Medulla oblongata (tissue), 1 donor: ENCODE results near the gene MRM3.
"Not testable (repeated sequence)": the region's sequence is repeated elsewhere in the genome, so short reads cannot be mapped to it uniquely, and the experiment has no call there.

Experiments
- DNase-seq: peaks from one replicate; pipeline ENCODE4 v3.0.0-alpha.2; 2015; ENCODE audit errors: extremely low spot score

Gene MRM3, protein sequence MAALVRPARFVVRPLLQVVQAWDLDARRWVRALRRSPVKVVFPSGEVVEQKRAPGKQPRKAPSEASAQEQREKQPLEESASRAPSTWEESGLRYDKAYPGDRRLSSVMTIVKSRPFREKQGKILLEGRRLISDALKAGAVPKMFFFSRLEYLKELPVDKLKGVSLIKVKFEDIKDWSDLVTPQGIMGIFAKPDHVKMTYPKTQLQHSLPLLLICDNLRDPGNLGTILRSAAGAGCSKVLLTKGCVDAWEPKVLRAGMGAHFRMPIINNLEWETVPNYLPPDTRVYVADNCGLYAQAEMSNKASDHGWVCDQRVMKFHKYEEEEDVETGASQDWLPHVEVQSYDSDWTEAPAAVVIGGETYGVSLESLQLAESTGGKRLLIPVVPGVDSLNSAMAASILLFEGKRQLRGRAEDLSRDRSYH

DNA sequence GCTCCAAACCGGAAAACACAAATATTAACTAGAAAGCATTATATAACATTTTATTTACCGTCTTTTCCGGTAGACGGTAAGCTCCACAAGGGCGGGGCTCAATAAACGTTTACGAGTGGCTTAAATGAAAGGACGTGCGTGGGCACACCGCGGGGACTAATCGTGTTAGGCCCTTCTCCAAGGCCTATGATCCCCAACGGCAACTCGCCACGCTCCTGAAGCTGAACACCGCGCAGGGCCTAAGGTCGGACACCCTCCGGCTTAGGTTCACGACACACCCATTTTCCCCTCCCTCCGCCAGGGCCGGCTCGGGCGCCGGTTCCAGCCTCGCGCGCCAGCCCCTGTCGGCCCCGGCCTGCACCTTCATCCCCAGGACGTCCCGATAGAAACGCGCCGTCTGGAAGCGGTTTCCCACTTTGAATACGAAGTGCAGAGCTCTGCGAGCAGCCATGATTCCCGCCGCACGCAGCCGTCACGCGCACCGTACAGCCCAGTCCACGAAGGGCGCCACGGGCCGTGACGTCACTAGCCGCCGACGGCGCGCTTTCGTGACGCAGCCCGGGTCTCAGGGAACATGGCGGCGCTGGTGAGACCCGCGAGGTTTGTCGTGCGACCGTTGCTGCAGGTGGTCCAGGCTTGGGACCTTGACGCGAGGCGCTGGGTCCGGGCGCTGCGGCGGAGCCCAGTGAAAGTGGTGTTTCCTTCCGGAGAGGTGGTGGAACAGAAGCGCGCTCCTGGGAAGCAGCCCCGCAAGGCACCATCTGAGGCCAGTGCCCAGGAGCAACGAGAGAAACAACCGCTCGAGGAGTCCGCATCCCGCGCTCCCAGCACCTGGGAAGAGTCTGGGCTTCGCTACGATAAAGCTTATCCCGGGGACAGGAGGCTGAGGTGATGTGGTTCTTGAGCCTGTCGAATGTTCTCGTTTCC lies at the start of gene MRM3, which contains the start of gene GLOD4:
Gene MRM3 (plus strand): TSS at position 549 of the 927 bp plus-strand sequence. CDS start 26 bp downstream, at position 575.
Gene GLOD4 (minus strand): TSS at position 476 of the 927 bp plus-strand sequence. CDS start 25 bp downstream, at position 451.
- DNase-seq, result peak; percentile 91

GRCh38 chr17:732902-733720 lies 49.0 kb upstream of the MRM3 start:
- no peak for DNase-seq

GRCh38 chr17:733743-734142 lies 48.4 kb upstream of the MRM3 start:
- no peak for DNase-seq

- no peak for DNase-seq
Measured at GRCh38 chr17:737561-738113, 44.5 kb upstream of the MRM3 start.

DNA sequence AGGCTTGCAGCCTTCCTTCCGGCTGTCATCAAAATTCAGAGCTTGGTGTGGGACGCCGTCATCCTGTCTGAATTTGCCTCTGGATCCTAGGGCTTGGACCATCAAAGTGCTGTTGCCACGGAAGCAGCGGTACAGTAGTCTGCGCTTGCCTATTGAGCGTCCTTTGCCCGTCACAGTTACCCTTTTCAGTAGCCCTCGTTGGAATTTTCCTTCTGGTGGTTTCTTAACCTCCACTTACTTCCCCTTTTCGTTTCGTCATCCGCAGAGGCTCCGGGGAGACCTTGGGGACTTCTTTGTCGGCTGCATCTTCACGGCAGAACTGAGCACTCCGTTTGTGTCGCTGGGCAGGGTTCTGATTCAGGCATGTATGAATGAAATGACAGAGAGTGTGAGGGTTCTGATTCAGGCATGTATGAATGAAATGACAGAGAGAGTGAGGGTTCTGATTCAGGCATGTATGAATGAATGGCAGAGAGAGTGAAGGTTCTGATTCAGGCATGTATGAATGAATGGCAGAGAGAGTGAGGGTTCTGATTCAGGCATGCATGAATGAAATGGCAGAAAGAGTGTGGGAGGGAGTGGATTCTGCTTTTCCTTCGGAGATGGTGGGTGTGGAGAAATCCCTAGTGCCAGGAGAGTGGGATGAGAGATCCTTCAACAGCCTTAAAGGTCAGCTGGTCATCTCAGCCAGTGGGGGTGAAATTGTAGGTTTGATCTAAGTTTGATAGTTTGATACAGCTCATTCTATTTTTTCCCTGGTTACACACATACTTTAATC lies 41.7 kb upstream of the MRM3 start:
- peak; percentile 70 for DNase-seq

GRCh38 chr17:742147-742793 lies 39.9 kb upstream of the MRM3 start:
- no peak for DNase-seq

DNA sequence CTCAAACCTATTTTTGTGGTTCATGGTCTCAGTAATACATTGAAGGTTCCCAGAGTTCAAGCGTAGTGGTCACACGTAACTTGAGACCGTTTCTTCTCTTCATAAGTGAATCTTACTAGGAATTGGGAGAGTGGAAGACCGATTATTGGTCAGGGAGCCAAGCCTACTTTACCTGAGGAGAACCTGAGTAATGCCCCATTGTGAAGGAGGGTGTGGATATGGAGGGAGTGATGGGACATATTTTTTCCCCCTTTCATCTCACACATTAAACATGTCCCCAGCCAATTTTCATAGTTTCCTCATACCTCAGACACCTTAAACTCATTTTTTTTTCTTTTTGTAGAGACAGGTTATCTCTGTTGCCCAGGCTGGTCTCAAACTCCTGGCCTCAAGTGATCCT lies 39.0 kb upstream of the MRM3 start:
- DNase-seq, result no peak

GRCh38 chr17:744937-745336 lies 37.2 kb upstream of the MRM3 start:
- no peak for DNase-seq

- no peak for DNase-seq
Measured at GRCh38 chr17:745406-745805, 36.7 kb upstream of the MRM3 start.

DNA sequence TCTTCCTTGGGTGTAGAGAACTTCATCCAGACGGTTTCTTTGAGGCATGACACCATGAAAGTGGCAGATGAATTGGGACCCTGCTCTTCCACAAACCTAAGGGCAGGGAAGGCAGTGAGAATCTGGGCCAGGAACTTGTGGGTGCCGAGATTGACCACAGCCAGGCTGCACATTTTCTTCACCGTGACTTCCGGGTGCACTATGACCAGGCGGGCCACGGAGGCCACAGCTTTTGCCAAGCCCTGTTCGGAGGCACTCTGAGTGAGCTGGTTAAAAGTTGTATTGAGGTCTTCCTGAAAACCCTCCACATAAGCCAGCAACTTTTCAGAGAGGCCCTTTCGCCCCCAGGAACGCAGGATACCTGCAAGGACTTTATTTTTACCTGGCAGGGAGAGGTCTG lies 36.0 kb upstream of the MRM3 start:
- no peak for DNase-seq

GRCh38 chr17:746783-747629 lies 35.1 kb upstream of the MRM3 start:
- DNase-seq, result no peak

GRCh38 chr17:748604-749003 lies 33.5 kb upstream of the MRM3 start:
- DNase-seq, result not testable (repeated sequence)

DNA sequence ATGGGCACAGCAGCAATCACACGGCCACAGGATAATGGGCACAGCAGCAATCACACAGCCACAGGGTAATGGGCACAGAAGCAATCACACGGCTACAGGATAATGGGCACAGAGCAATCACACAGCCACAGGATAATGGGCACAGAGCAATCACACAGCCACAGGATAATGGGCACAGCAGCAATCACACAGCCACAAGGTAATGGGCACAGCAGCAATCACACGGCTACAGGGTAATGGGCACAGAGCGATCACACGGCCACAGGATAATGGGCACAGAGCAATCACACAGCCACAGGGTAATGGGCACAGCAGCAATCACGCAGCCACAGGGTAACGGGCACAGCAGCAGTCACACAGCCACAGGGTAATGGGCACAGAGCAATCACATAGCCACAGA lies 32.8 kb upstream of the MRM3 start:
- not testable (repeated sequence) for DNase-seq

DNA sequence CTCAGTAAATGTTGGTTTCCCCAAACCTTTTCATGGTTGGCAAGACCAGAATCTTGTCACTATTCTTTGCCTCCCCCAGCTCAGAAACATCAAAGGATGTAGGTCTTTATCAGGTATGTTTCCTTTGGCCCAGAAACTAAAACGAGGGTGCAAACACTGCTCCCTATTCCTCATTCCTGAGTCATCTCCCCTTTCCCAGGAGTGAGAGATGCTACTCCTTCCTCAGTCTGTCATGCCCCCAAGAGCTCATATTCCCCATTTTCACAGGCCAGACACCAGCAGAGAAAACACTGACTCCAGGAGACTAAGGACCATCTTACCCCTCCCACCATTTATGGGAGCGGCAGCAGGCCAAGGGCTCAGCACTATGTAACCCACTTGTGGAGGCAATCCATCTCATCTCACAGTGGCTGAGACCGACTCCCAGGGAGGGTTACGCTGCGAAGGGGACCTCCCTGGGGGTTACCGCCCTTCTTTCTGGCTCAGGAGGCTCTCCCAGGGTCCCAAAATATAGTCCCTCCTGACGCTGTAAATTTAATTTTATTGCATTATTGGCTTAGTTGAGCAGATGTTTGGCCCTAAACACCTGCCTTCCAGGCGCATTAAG lies 31.6 kb upstream of the MRM3 start:
- DNase-seq, result no peak

- DNase-seq, result peak; percentile 19
Measured at GRCh38 chr17:751269-752001, 30.7 kb upstream of the MRM3 start.

DNA sequence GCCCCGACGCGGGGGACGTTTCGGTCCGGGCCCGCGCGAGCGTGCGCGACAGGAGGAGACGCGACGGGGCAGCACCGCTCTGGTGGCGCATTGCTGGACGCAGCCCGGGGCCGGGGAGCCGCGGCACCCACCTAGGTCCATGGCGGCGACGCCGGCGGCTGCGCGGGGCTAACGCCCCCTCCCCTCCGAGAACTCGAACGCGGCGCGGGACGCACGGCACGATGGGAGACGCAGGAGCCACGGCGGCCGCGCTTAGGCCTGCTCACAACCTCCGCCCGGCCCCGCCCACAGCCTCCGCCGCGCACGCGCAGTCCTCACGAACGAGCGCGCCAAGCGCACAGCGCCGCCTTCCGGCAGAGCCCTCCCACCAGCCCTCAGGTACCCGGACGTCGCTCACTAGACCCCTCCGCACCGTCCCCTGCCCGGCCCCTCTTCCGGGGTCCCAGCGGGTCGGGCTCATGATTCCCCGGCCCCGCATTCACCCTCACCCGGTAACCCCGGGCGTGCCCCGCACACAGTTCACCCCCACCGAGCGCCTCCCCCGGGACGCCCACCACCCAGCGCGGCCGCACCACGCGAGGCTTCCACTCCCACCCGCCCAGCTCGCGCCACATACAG lies 30.0 kb upstream of the MRM3 start, which contains the start of gene GEMIN4:
Gene GEMIN4 (minus strand): TSS at position 263 of the 618 bp plus-strand sequence. CDS start 122 bp downstream, at position 141.
- peak; percentile 86 for DNase-seq

- peak; percentile 30 for DNase-seq
Measured at GRCh38 chr17:752620-753219, 29.4 kb upstream of the MRM3 start.
